ENCODE results near the gene BMI1.

- no peak for TF ChIP-seq CTCF (IDR thresholded peaks at IDR 0.05; ENCODE audit: insufficient read depth, low read depth, low read length)
- no peak for TF ChIP-seq EZH2 (IDR thresholded peaks at IDR 0.05; ENCODE audit: insufficient read depth, low read length)
Measured at GRCh38 chr10:22294694-22295093, 26.2 kb upstream of the BMI1 start.
